ENCODE measurements around the gene CACNA1B. TPM values are rescaled to one million over a fixed set of nuclear protein-coding genes. Genes with fewer than 3 reads are reported as not detected.

The CACNA1B gene
- total RNA-seq, 1 experiment from 2014 or later, result not detected

DNA sequence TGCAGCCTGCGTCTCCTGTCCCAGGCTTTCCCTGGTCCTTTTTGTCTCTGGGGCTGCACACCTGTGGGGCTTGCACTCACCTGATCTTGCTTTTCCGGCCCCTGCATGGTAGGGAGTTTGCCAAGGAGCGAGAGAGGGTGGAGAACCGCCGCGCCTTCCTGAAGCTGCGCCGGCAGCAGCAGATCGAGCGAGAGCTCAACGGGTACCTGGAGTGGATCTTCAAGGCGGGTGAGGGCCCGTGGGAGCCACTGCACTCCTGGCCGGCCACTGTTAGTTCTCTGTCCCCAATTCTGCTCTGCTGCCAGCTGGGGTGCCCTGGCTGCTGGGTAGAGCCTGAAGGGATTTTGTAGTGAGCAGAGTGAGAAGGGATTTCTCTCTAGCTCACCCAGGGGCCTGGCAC lies 78.0 kb downstream of the CACNA1B start:
- H3K79me2 ChIP-seq (ENCODE audit: low read length), result no peaks in the 10 kb centered on the region
- no peak overlapping the region for H3K9ac ChIP-seq (ENCODE audit: low read length)
- no peak overlapping the region for H2AFZ ChIP-seq (ENCODE audit: low read length)
- H3K4me3 ChIP-seq (ENCODE audit: low read length), result no peak overlapping the region
- H3K9me2 ChIP-seq (replicated peaks; ENCODE audit: insufficient read depth, low read length), result no peaks in the 10 kb centered on the region
- H3K9me3 ChIP-seq (ENCODE audit: low read length), result no peaks in the 10 kb centered on the region
- H3K36me3 ChIP-seq (ENCODE audit: insufficient read depth, low read length), result no peaks in the 10 kb centered on the region
- no peaks in the 10 kb centered on the region for H3K27me3 ChIP-seq (ENCODE audit: low read length)
- no peak overlapping the region for H3K4me2 ChIP-seq (ENCODE audit: low read depth, low read length, poor library complexity, severe bottlenecking)
- H3K4me1 ChIP-seq (ENCODE audit: low read length), result no peaks in the 10 kb centered on the region
- no peaks in the 10 kb centered on the region for H4K20me1 ChIP-seq (ENCODE audit: insufficient read depth, low read depth, low read length)
- no peak for DNase-seq
- no peak overlapping the region for H3K27ac ChIP-seq (ENCODE audit: low read length)

DNA sequence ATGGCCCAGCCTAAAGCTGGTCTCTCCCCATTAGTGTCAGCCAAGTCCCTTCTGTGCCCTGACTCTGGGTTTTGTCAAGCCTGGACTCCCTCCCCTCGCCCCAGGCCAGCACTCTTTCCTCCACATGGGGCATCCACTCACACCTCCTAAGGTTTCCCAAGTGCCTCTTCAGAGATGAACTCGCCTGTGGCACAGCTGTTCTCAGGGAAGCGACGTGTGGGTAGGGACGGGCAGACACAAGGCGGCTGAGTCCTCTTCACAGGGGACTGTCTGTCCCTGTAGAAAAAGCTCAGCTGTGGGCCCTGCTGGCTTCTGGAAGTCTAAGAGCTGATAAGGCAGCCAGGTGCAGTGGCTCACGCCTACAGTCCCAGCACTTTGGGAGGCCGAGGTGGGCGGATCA lies 78.5 kb downstream of the CACNA1B start:
- Histone ChIP-seq H3K36me3 (ENCODE audit: insufficient read depth, low read length) (no peaks in the 10 kb centered on the region), H3K9me2 (replicated peaks; ENCODE audit: insufficient read depth, low read length) (no peaks in the 10 kb centered on the region), H3K27me3 (ENCODE audit: low read length) (no peaks in the 10 kb centered on the region), H3K4me3 (ENCODE audit: low read length) (no peak overlapping the region), H3K4me1 (ENCODE audit: low read length) (no peaks in the 10 kb centered on the region), H4K20me1 (ENCODE audit: insufficient read depth, low read depth, low read length) (no peaks in the 10 kb centered on the region), H2AFZ (ENCODE audit: low read length) (no peak overlapping the region), H3K9me3 (ENCODE audit: low read length) (no peaks in the 10 kb centered on the region), H3K9ac (ENCODE audit: low read length) (no peak overlapping the region), H3K79me2 (ENCODE audit: low read length) (no peaks in the 10 kb centered on the region), H3K4me2 (ENCODE audit: low read depth, low read length, poor library complexity, severe bottlenecking) (no peak overlapping the region), H3K27ac (ENCODE audit: low read length) (no peak overlapping the region)
- no peak for DNase-seq

DNA sequence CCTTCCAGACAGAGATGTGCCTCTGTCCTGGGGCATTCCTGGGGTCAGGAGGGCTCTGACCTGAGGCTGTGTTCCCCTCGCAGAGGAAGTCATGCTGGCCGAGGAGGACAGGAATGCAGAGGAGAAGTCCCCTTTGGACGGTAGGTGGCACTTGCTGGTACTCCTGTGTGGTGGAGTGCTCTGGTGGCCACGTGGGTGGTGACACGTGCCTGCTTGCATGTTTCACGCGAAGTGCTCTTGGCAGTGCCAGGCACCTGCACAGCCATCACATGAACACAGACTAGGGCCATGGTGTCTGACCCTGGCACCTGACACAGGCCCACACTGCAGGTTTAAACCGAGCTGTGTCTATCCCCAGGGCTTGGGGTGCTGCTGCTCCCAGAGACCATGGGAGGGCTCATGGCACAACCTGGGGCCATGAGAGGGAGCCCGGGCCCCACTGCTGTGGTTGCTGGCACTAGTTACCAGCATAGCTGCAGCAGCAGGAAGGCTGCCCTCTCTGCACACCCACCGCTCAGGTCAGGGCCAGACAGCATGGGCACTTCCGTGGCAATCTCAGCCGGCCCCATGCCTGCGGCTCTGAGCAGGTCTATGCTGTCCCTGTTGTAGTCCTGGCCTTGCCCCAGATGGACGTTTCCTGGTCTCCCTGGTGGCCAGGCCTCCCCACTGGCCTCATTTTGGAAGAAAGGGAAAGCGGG lies 79.3 kb downstream of the CACNA1B start:
- Histone ChIP-seq H3K4me1 (ENCODE audit: low read length) (no peaks in the 10 kb centered on the region), H3K27me3 (ENCODE audit: low read length) (no peaks in the 10 kb centered on the region), H3K4me3 (ENCODE audit: low read length) (no peak overlapping the region), H3K9me2 (replicated peaks; ENCODE audit: insufficient read depth, low read length) (no peaks in the 10 kb centered on the region), H3K27ac (ENCODE audit: low read length) (no peak overlapping the region), H3K36me3 (ENCODE audit: insufficient read depth, low read length) (no peaks in the 10 kb centered on the region), H4K20me1 (ENCODE audit: insufficient read depth, low read depth, low read length) (no peaks in the 10 kb centered on the region), H3K4me2 (ENCODE audit: low read depth, low read length, poor library complexity, severe bottlenecking) (no peak overlapping the region), H3K9ac (ENCODE audit: low read length) (no peak overlapping the region), H3K79me2 (ENCODE audit: low read length) (no peaks in the 10 kb centered on the region), H2AFZ (ENCODE audit: low read length) (no peak overlapping the region), H3K9me3 (ENCODE audit: low read length) (no peaks in the 10 kb centered on the region)
- no peak for DNase-seq

DNA sequence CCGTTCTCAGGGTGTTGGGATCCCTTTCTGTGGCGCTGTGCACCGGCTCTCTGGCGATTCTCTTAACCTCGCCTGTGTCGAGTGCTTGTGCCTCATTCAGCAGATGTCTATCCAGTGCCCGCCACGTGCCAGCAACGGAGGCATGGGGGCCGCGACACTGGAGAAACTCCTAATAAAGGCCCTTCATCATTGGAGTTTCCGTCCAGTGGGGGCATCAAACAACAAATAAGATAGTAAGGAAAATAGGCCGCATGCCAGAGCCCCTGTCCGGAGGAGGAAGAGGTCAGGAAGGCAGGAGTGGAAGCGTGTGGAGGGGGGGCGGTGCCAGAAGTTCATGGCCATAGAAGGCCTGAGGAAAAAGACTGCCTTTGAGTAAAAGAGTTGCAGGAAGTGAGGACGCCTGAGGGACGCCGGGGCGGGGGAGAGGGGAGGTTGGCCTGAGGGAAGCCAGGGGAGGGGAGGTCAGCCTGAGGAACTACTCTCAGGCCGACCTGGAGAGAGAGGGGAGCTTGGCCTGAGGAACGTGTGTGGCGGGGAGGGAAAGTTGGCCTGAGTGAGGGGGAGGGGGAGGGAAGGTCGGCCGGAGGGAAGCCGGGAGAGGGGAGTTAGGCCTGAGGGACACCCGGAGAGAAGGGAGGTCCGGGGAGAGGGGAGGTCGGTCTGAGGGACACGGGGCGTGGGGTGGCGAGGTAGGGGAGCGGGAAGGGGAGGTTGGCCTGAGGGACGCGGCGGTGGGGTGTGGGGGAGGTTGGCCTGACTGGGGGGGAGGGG lies 82.2 kb downstream of the CACNA1B start:
- H3K4me1 ChIP-seq (ENCODE audit: low read length), result no peaks in the 10 kb centered on the region
- H3K9me2 ChIP-seq (replicated peaks; ENCODE audit: insufficient read depth, low read length), result no peaks in the 10 kb centered on the region
- H3K4me2 ChIP-seq (ENCODE audit: low read depth, low read length, poor library complexity, severe bottlenecking), result no peak overlapping the region
- DNase-seq, result no peak
- H3K79me2 ChIP-seq (ENCODE audit: low read length), result no peaks in the 10 kb centered on the region
- no peak overlapping the region for H3K4me3 ChIP-seq (ENCODE audit: low read length)
- H2AFZ ChIP-seq (ENCODE audit: low read length), result no peak overlapping the region
- H3K9me3 ChIP-seq (ENCODE audit: low read length), result no peaks in the 10 kb centered on the region
- H3K9ac ChIP-seq (ENCODE audit: low read length), result no peak overlapping the region
- H3K27ac ChIP-seq (ENCODE audit: low read length), result no peak overlapping the region
- H3K27me3 ChIP-seq (ENCODE audit: low read length), result no peaks in the 10 kb centered on the region
- H4K20me1 ChIP-seq (ENCODE audit: insufficient read depth, low read depth, low read length), result no peaks in the 10 kb centered on the region
- H3K36me3 ChIP-seq (ENCODE audit: insufficient read depth, low read length), result no peaks in the 10 kb centered on the region

DNA sequence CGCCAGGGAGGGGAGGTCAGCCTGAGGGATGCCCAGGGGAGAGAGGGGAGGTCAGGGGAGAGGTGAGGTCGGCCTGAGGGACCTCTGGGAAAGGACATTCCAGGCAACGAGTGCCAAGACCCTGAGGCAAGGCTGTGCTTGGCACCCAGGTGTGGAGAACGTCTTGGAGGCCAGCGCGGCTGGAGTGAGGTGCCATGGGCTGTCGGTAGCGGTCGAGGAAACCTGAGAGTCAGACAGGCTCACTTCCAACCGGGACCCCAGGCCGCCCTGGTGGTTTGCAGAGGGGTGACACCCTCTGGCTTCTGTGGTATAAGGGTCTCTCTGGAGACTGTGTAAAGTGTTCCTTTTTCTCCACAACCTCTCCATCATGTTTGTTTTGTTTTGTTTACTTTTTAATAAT lies 82.9 kb downstream of the CACNA1B start:
- Histone ChIP-seq H3K27me3 (ENCODE audit: low read length) (no peaks in the 10 kb centered on the region), H2AFZ (ENCODE audit: low read length) (no peak overlapping the region), H3K36me3 (ENCODE audit: insufficient read depth, low read length) (no peaks in the 10 kb centered on the region), H3K4me2 (ENCODE audit: low read depth, low read length, poor library complexity, severe bottlenecking) (no peak overlapping the region), H3K9ac (ENCODE audit: low read length) (no peak overlapping the region), H3K9me2 (replicated peaks; ENCODE audit: insufficient read depth, low read length) (no peaks in the 10 kb centered on the region), H4K20me1 (ENCODE audit: insufficient read depth, low read depth, low read length) (no peaks in the 10 kb centered on the region), H3K79me2 (ENCODE audit: low read length) (no peaks in the 10 kb centered on the region), H3K27ac (ENCODE audit: low read length) (no peak overlapping the region), H3K9me3 (ENCODE audit: low read length) (no peaks in the 10 kb centered on the region), H3K4me1 (ENCODE audit: low read length) (no peaks in the 10 kb centered on the region), H3K4me3 (ENCODE audit: low read length) (no peak overlapping the region)
- peak; percentile 47 for DNase-seq

DNA sequence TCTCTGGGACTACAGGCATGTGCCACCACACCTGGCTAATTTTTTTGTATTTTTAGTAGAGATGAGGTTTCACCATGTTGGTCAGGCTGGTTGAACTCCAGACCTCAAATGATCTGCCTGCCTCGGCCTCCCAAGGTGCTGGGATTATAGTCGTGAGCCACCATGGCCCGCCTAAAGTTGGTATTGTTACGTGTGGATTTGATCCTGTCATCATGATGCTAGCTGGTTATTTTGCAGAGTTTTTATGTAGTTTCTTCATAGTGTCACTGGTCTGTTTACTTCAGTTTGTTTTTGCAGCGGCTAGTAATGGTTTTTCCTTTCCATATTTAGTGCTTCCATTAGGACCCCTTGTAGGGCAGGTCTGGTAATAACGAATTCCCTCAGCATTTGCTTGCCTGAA lies 85.9 kb downstream of the CACNA1B start:
- no peaks in the 10 kb centered on the region for H3K27me3 ChIP-seq (ENCODE audit: low read length)
- H3K4me1 ChIP-seq (ENCODE audit: low read length), result no peaks in the 10 kb centered on the region
- no peak overlapping the region for H2AFZ ChIP-seq (ENCODE audit: low read length)
- H4K20me1 ChIP-seq (ENCODE audit: insufficient read depth, low read depth, low read length), result no peaks in the 10 kb centered on the region
- no peak for DNase-seq
- H3K27ac ChIP-seq (ENCODE audit: low read length), result no peak overlapping the region
- no peaks in the 10 kb centered on the region for H3K36me3 ChIP-seq (ENCODE audit: insufficient read depth, low read length)
- no peaks in the 10 kb centered on the region for H3K79me2 ChIP-seq (ENCODE audit: low read length)
- no peak overlapping the region for H3K4me2 ChIP-seq (ENCODE audit: low read depth, low read length, poor library complexity, severe bottlenecking)
- H3K9ac ChIP-seq (ENCODE audit: low read length), result no peak overlapping the region
- H3K9me3 ChIP-seq (ENCODE audit: low read length), result no peaks in the 10 kb centered on the region
- no peaks in the 10 kb centered on the region for H3K9me2 ChIP-seq (replicated peaks; ENCODE audit: insufficient read depth, low read length)
- no peak overlapping the region for H3K4me3 ChIP-seq (ENCODE audit: low read length)

DNA sequence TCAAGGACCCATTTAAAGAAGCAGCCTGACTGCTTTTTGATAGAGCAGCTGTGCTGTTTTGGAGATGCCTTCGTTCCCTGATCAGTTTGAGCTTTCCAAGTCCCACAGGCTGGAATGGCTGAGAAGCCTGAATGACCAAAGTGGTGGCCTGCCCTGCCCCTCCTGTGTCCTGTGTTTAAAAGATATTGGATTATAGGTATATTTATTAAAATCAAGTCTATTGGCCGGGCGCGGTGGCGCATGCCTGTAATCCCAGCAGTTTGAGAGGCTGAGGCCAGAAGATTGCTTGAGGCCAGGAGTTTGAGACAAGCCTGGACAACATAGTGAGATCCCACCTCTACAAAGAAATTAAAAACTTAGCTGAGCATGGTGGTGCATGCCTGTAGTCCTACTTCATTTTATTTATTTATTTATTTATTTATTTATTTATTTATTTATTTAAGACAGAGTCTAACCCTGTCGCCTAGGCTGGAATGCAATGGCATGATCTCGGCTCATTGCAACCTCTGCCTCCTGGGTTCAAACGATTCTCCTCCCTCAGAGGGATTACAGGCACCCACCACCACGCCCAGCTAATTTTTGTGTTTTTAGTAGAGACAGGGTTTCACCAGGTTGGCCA lies 87.7 kb downstream of the CACNA1B start:
- H3K4me1 ChIP-seq (ENCODE audit: low read length), result no peaks in the 10 kb centered on the region
- no peak overlapping the region for H3K27ac ChIP-seq (ENCODE audit: low read length)
- H3K4me3 ChIP-seq (ENCODE audit: low read length), result no peak overlapping the region
- H3K27me3 ChIP-seq (ENCODE audit: low read length), result no peaks in the 10 kb centered on the region
- H3K9me2 ChIP-seq (replicated peaks; ENCODE audit: insufficient read depth, low read length), result no peaks in the 10 kb centered on the region
- H3K36me3 ChIP-seq (ENCODE audit: insufficient read depth, low read length), result no peaks in the 10 kb centered on the region
- H3K79me2 ChIP-seq (ENCODE audit: low read length), result no peaks in the 10 kb centered on the region
- H4K20me1 ChIP-seq (ENCODE audit: insufficient read depth, low read depth, low read length), result no peaks in the 10 kb centered on the region
- DNase-seq, result no peak
- no peaks in the 10 kb centered on the region for H3K9me3 ChIP-seq (ENCODE audit: low read length)
- no peak overlapping the region for H3K4me2 ChIP-seq (ENCODE audit: low read depth, low read length, poor library complexity, severe bottlenecking)
- H3K9ac ChIP-seq (ENCODE audit: low read length), result no peak overlapping the region
- no peak overlapping the region for H2AFZ ChIP-seq (ENCODE audit: low read length)

DNA sequence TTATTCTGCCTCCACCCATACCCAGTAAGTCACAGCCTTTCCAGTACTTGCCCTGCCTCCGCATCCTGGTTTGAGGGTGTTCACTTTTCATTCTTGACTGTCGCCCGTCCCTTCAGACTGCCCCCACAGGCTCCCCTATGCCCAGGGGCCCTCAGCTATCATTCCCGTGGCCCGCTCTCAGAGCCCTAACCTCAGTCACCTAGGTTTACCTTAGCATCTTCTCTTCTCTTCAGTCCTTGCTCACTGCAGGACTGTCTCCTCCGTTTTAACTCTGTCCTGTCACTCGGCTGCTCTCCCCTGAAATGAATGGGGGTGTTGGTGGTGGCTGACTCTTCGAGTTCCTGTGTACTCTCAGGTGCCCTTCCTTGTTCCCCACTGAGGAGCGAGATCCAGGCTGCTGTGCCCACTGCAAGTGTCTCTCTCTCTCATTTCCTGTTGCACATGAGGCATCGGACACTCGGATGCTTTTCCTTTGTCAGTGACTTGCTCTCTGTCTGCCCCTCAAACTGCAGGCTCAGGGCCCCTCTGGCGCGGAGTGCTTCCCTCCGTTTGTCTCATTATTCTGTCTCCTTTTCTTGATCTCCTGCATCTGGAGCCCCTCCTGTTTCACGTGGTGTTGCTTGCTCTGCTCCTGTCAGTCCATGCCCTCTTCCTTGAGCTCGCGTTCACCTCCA lies 89.8 kb downstream of the CACNA1B start:
- Histone ChIP-seq H3K9me2 (replicated peaks; ENCODE audit: insufficient read depth, low read length) (no peaks in the 10 kb centered on the region), H3K36me3 (ENCODE audit: insufficient read depth, low read length) (no peaks in the 10 kb centered on the region), H3K27me3 (ENCODE audit: low read length) (no peaks in the 10 kb centered on the region), H2AFZ (ENCODE audit: low read length) (no peak overlapping the region), H3K27ac (ENCODE audit: low read length) (no peak overlapping the region), H3K79me2 (ENCODE audit: low read length) (no peaks in the 10 kb centered on the region), H3K4me1 (ENCODE audit: low read length) (no peaks in the 10 kb centered on the region), H4K20me1 (ENCODE audit: insufficient read depth, low read depth, low read length) (no peaks in the 10 kb centered on the region), H3K9me3 (ENCODE audit: low read length) (no peaks in the 10 kb centered on the region), H3K9ac (ENCODE audit: low read length) (no peak overlapping the region), H3K4me3 (ENCODE audit: low read length) (no peak overlapping the region), H3K4me2 (ENCODE audit: low read depth, low read length, poor library complexity, severe bottlenecking) (no peak overlapping the region)
- no peak for DNase-seq

Data from Karpas-422 (cell line).